ENCODE results near the gene PRKCE.

DNA sequence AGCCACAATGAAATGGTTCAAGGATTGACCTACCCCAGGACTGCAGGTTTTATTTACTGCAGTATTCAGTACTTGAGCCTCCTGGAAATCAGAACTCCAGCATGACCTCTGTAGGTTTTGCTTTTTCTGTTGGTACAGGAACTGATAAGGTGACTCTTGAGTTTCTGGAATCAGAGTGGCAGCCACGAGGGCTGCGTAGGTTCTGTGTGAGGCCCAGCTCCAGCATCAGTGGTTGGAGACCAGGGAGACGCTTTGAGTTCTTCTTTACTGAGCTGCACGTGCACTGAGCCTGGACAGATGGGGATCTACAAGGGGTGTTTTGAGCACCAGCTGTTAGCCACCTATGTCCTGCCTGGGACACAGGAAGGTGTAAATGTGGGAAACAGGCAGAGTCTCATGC, 423.0 kb downstream of the PRKCE start:
- TF ChIP-seq, protein P1, sequence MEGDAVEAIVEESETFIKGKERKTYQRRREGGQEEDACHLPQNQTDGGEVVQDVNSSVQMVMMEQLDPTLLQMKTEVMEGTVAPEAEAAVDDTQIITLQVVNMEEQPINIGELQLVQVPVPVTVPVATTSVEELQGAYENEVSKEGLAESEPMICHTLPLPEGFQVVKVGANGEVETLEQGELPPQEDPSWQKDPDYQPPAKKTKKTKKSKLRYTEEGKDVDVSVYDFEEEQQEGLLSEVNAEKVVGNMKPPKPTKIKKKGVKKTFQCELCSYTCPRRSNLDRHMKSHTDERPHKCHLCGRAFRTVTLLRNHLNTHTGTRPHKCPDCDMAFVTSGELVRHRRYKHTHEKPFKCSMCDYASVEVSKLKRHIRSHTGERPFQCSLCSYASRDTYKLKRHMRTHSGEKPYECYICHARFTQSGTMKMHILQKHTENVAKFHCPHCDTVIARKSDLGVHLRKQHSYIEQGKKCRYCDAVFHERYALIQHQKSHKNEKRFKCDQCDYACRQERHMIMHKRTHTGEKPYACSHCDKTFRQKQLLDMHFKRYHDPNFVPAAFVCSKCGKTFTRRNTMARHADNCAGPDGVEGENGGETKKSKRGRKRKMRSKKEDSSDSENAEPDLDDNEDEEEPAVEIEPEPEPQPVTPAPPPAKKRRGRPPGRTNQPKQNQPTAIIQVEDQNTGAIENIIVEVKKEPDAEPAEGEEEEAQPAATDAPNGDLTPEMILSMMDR (IDR thresholded peaks at IDR 0.05) = no peak
- TF ChIP-seq POLR2A (IDR thresholded peaks at IDR 0.05) (no peak), POLR2AphosphoS5 (IDR thresholded peaks at IDR 0.05) (no peak)

Data from sigmoid colon (tissue), 4 donors.